Astrocyte of the cerebellum (primary cell): Measurements from ENCODE around the gene EHBP1.

Experiments
- DNase-seq: peaks from one replicate; pipeline ENCODE4 v3.0.0-alpha.2; 2011; ENCODE audit warnings: low read depth
- H3K4me3 ChIP-seq: 2 replicates; pipeline ENCODE4 v1.5.1; 2011; ENCODE audit warnings: mild to moderate bottlenecking, low read depth, low read length, moderate library complexity
- CTCF ChIP-seq: IDR thresholded peaks from 2 replicates; pipeline ENCODE4 v1.5.1; 2012; ENCODE audit warnings: low read length, low read depth, moderate library complexity, mild to moderate bottlenecking; ENCODE audit errors: missing control alignments
- in situ Hi-C: cut with HindIII; loops from 2 replicates; pipeline ENCODE4 v1.10.0; 2017; ENCODE audit warnings: low sequenced_read_pairs

EHBP1 gene

GRCh38 chr2:62691186-62691585 lies 14.3 kb upstream of the EHBP1 start:
- no peak overlapping the region for H3K4me3 ChIP-seq
- in situ Hi-C loops = no loop called here
- no peak for TF ChIP-seq CTCF
- DNase-seq = no peak

GRCh38 chr2:62692225-62692624 lies 13.3 kb upstream of the EHBP1 start:
- TF ChIP-seq CTCF = no peak
- in situ Hi-C loops = no loop called here

GRCh38 chr2:62698653-62699052 lies 6.9 kb upstream of the EHBP1 start:
- DNase-seq = no peak
- no peak for TF ChIP-seq CTCF
- in situ Hi-C loops = no loop called here
- no peak overlapping the region for H3K4me3 ChIP-seq

More at GRCh38 chr2:62692225-62692624, 13.3 kb upstream of the EHBP1 start:
- H3K4me3 ChIP-seq = no peak overlapping the region
- no peak for DNase-seq

- TF ChIP-seq CTCF = no peak
- peak overlapping the region; percentile 82 for H3K4me3 ChIP-seq
Observed at GRCh38 chr2:62704654-62705006, 883 bp upstream of the EHBP1 start.

GRCh38 chr2:62705859-62706720 lies 577 bp downstream of the EHBP1 start:
- no peak for TF ChIP-seq CTCF
- peak overlapping the region; percentile 82 for H3K4me3 ChIP-seq
- no peak for DNase-seq
- in situ Hi-C loops = no loop called here

More at GRCh38 chr2:62704654-62705006, 883 bp upstream of the EHBP1 start:
- no peak for DNase-seq
- in situ Hi-C loops = no loop called here

GRCh38 chr2:62706721-62707521 lies 1.4 kb downstream of the EHBP1 start:
- peak overlapping the region; percentile 82 for H3K4me3 ChIP-seq
- no peak for TF ChIP-seq CTCF
- no peak for DNase-seq
- in situ Hi-C loops = no loop called here
